ENCODE data around the gene BRDT. TPM values are rescaled to one million over a fixed set of nuclear protein-coding genes. Genes with fewer than 3 reads are reported as not detected.

The BRDT gene
- polyA plus RNA-seq, 1 donor (not counting 4 experiments of a cell fraction or from before 2014, with no cell fraction given), result not detected

DNA sequence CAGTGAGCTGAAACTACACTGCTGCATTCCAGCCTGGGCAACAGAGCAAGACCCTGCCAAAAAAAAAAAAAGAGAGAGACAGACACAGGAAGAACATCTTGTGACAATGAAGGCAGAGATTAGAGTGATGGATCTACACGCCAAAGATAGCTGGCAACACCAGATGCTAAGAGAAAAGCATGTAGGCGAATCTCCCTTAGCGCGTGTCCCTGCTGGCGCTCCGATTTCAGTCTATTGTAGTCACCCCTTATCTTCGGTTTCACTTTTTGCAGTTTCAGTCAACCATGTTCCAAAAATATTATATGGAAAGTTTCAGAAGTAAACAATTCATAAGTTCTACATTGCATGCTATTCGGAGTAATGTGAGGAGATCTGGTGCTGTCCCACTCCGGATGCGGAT lies 11.6 kb upstream of the BRDT start:
- no peak overlapping the region for H2AFZ ChIP-seq (ENCODE audit: control insufficient read depth, low read length)
- no peak for DNase-seq (ENCODE audit: low read depth, low spot score)
- no peak overlapping the region for H3K9ac ChIP-seq (ENCODE audit: control insufficient read depth, extremely low read depth, insufficient read depth, low read length)
- no peaks in the 10 kb centered on the region for H3K79me2 ChIP-seq (ENCODE audit: control insufficient read depth, insufficient read depth, low read length)
- no peak for TF ChIP-seq EZH2 (IDR thresholded peaks at IDR 0.05; ENCODE audit: low read length)
- TF ChIP-seq, protein P1, sequence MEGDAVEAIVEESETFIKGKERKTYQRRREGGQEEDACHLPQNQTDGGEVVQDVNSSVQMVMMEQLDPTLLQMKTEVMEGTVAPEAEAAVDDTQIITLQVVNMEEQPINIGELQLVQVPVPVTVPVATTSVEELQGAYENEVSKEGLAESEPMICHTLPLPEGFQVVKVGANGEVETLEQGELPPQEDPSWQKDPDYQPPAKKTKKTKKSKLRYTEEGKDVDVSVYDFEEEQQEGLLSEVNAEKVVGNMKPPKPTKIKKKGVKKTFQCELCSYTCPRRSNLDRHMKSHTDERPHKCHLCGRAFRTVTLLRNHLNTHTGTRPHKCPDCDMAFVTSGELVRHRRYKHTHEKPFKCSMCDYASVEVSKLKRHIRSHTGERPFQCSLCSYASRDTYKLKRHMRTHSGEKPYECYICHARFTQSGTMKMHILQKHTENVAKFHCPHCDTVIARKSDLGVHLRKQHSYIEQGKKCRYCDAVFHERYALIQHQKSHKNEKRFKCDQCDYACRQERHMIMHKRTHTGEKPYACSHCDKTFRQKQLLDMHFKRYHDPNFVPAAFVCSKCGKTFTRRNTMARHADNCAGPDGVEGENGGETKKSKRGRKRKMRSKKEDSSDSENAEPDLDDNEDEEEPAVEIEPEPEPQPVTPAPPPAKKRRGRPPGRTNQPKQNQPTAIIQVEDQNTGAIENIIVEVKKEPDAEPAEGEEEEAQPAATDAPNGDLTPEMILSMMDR (optimal IDR thresholded peaks at IDR 0.05 in 1 of 3, IDR thresholded peaks at IDR 0.05 in 1 of 3, conservative IDR thresholded peaks at IDR 0.05 in 1 of 3; ENCODE audit: extremely low read depth in 1 of 3, insufficient read depth in 2 of 3, low read length in 3 of 3), result no peak
- no peaks in the 10 kb centered on the region for H3K4me1 ChIP-seq (ENCODE audit: control insufficient read depth, extremely low read depth, insufficient read depth, low read length)
- H3K9me1 ChIP-seq (ENCODE audit: control insufficient read depth, extremely low read depth, insufficient read depth, low read length), result no peaks in the 10 kb centered on the region
- H4K20me1 ChIP-seq (ENCODE audit: control insufficient read depth, extremely low read depth, insufficient read depth, low read length), result no peaks in the 10 kb centered on the region
- H3K36me3 ChIP-seq (ENCODE audit: control insufficient read depth in 2 of 2, extremely low read depth in 1 of 2, insufficient read depth in 2 of 2, low read length in 2 of 2), result no peaks in the 10 kb centered on the region
- FAIRE-seq, result no peak
- H3K4me3 ChIP-seq (ENCODE audit: control insufficient read depth in 2 of 3, extremely low read depth in 1 of 3, insufficient read depth in 2 of 3, low read depth in 1 of 3, low read length in 3 of 3), result no peak overlapping the region
- no peak overlapping the region for H3K4me2 ChIP-seq (ENCODE audit: control insufficient read depth, extremely low read depth, insufficient read depth, low read depth, low read length)
- H3K27ac ChIP-seq (ENCODE audit: control insufficient read depth, insufficient read depth, low read length), result no peak overlapping the region
- dilution Hi-C loops (cut with MboI; ENCODE audit: extremely low pct_ligation_motif_present, low sequenced_read_pairs), result no loop called here
- no peaks in the 10 kb centered on the region for H3K27me3 ChIP-seq (ENCODE audit: control insufficient read depth, extremely low read depth, insufficient read depth, low read length)
- H3K9me3 ChIP-seq (ENCODE audit: control insufficient read depth, low read depth, low read length), result no peaks in the 10 kb centered on the region

- Histone ChIP-seq H3K9me3 (ENCODE audit: control insufficient read depth, low read depth, low read length) (no peaks in the 10 kb centered on the region), H3K79me2 (ENCODE audit: control insufficient read depth, insufficient read depth, low read length) (no peaks in the 10 kb centered on the region), H3K27me3 (ENCODE audit: control insufficient read depth, extremely low read depth, insufficient read depth, low read length) (no peaks in the 10 kb centered on the region), H2AFZ (ENCODE audit: control insufficient read depth, low read length) (no peak overlapping the region), H3K27ac (ENCODE audit: control insufficient read depth, insufficient read depth, low read length) (no peak overlapping the region), H3K4me3 (ENCODE audit: control insufficient read depth in 2 of 3, extremely low read depth in 1 of 3, insufficient read depth in 2 of 3, low read depth in 1 of 3, low read length in 3 of 3) (no peak overlapping the region), H3K36me3 (ENCODE audit: control insufficient read depth in 2 of 2, extremely low read depth in 1 of 2, insufficient read depth in 2 of 2, low read length in 2 of 2) (no peaks in the 10 kb centered on the region), H3K4me1 (ENCODE audit: control insufficient read depth, extremely low read depth, insufficient read depth, low read length) (no peaks in the 10 kb centered on the region), H4K20me1 (ENCODE audit: control insufficient read depth, extremely low read depth, insufficient read depth, low read length) (no peaks in the 10 kb centered on the region), H3K9me1 (ENCODE audit: control insufficient read depth, extremely low read depth, insufficient read depth, low read length) (no peaks in the 10 kb centered on the region), H3K9ac (ENCODE audit: control insufficient read depth, extremely low read depth, insufficient read depth, low read length) (no peak overlapping the region), H3K4me2 (ENCODE audit: control insufficient read depth, extremely low read depth, insufficient read depth, low read depth, low read length) (no peak overlapping the region)
- dilution Hi-C loops (cut with MboI; ENCODE audit: extremely low pct_ligation_motif_present, low sequenced_read_pairs), result no loop called here
- FAIRE-seq, result no peak
- TF ChIP-seq EZH2 (IDR thresholded peaks at IDR 0.05; ENCODE audit: low read length), result no peak
- TF ChIP-seq, protein P1 (optimal IDR thresholded peaks at IDR 0.05 in 1 of 3, IDR thresholded peaks at IDR 0.05 in 1 of 3, conservative IDR thresholded peaks at IDR 0.05 in 1 of 3; ENCODE audit: extremely low read depth in 1 of 3, insufficient read depth in 2 of 3, low read length in 3 of 3), result no peak
- no peak for DNase-seq (ENCODE audit: low read depth, low spot score)
These were observed 8.7 kb upstream of the BRDT start for GRCh38 chr1:91940496-91940895.

Measured in keratinocyte (primary cell).